Gastrocnemius medialis (tissue), 4 donors: Measurements from ENCODE around the gene ARHGEF26.

Source experiments
- POLR2A ChIP-seq, 2 donors: fragments of 450-650 bp; IDR thresholded peaks; one replicate each; pipeline ENCODE4 v1.6.1; 2017; ENCODE audit warnings: antibody characterized with exemption in 2 of 2, mild to moderate bottlenecking in 2 of 2, moderate library complexity in 2 of 2
- TF ChIP-seq, protein P1 (sequence below), 5 experiments: fragments of 450-650 bp in 3 of 5; fragments of 200-600 bp in 2 of 5; sonication (generic) in 2 of 5; IDR thresholded peaks in 4 of 5; conservative IDR thresholded peaks in 1 of 5; 1 replicate in 4 of 5; 2 replicates in 1 of 5; pipeline ENCODE4 v1.5.1; 2016 to 2019; ENCODE audit warnings: antibody characterized with exemption in 5 of 5, mild to moderate bottlenecking in 3 of 5, moderate library complexity in 3 of 5

- TF ChIP-seq, protein P1, sequence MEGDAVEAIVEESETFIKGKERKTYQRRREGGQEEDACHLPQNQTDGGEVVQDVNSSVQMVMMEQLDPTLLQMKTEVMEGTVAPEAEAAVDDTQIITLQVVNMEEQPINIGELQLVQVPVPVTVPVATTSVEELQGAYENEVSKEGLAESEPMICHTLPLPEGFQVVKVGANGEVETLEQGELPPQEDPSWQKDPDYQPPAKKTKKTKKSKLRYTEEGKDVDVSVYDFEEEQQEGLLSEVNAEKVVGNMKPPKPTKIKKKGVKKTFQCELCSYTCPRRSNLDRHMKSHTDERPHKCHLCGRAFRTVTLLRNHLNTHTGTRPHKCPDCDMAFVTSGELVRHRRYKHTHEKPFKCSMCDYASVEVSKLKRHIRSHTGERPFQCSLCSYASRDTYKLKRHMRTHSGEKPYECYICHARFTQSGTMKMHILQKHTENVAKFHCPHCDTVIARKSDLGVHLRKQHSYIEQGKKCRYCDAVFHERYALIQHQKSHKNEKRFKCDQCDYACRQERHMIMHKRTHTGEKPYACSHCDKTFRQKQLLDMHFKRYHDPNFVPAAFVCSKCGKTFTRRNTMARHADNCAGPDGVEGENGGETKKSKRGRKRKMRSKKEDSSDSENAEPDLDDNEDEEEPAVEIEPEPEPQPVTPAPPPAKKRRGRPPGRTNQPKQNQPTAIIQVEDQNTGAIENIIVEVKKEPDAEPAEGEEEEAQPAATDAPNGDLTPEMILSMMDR (IDR thresholded peaks at IDR 0.05 in 4 of 5, conservative IDR thresholded peaks at IDR 0.05 in 1 of 5) = no peak
- TF ChIP-seq POLR2A (IDR thresholded peaks at IDR 0.05) = no peak
Measured at GRCh38 chr3:154182322-154182922, 61.2 kb downstream of the ARHGEF26 start.
